HG02943 (cell line): ENCODE measurements around the gene BCAS3.

Experiments
- ATAC-seq: cut with Tn5 transposase; IDR thresholded peaks from one replicate; pipeline ENCODE4 v1.9.1; 2021; ENCODE audit warnings: mild to moderate bottlenecking, low read depth, moderate library complexity; ENCODE audit not compliant: unreplicated experiment

BCAS3 gene

GRCh38 chr17:61175298-61176142 is 497.9 kb downstream of the BCAS3 start:
- no peak for ATAC-seq

GRCh38 chr17:61177351-61177750 is 499.7 kb downstream of the BCAS3 start:
- ATAC-seq, result no peak

GRCh38 chr17:61178284-61178683 is 500.6 kb downstream of the BCAS3 start:
- no peak for ATAC-seq

- ATAC-seq, result no peak
Measured at GRCh38 chr17:61179380-61179806, 501.7 kb downstream of the BCAS3 start.

GRCh38 chr17:61183793-61184192 is 506.1 kb downstream of the BCAS3 start:
- ATAC-seq, result no peak

- no peak for ATAC-seq
Measured at GRCh38 chr17:61185385-61185784, 507.7 kb downstream of the BCAS3 start.

GRCh38 chr17:61187038-61187437 is 509.4 kb downstream of the BCAS3 start:
- ATAC-seq, result no peak

GRCh38 chr17:61188081-61188480 is 510.4 kb downstream of the BCAS3 start:
- ATAC-seq, result no peak

- ATAC-seq, result no peak
Measured at GRCh38 chr17:61189968-61190367, 512.3 kb downstream of the BCAS3 start.

GRCh38 chr17:61196302-61196704 is 518.7 kb downstream of the BCAS3 start:
- no peak for ATAC-seq

GRCh38 chr17:61196799-61197198 is 519.1 kb downstream of the BCAS3 start:
- ATAC-seq, result no peak

GRCh38 chr17:61199431-61200338 is 522.0 kb downstream of the BCAS3 start:
- ATAC-seq, result no peak

- no peak for ATAC-seq
Measured at GRCh38 chr17:61200339-61200715, 522.7 kb downstream of the BCAS3 start.

- ATAC-seq, result no peak
Measured at GRCh38 chr17:61201211-61201610, 523.6 kb downstream of the BCAS3 start.

- no peak for ATAC-seq
Measured at GRCh38 chr17:61202564-61202963, 524.9 kb downstream of the BCAS3 start.

GRCh38 chr17:61203671-61204131 is 526.0 kb downstream of the BCAS3 start:
- no peak for ATAC-seq

GRCh38 chr17:61204456-61204855 is 526.8 kb downstream of the BCAS3 start:
- ATAC-seq, result no peak

GRCh38 chr17:61205401-61205800 is 527.8 kb downstream of the BCAS3 start:
- ATAC-seq, result no peak

- ATAC-seq, result no peak
Measured at GRCh38 chr17:61205931-61206330, 528.3 kb downstream of the BCAS3 start.

GRCh38 chr17:61206922-61207321 is 529.3 kb downstream of the BCAS3 start:
- ATAC-seq, result no peak
